ENCODE data around the gene NCKAP5L. TPM values are rescaled to one million over a fixed set of nuclear protein-coding genes. Genes with fewer than 3 reads are reported as not detected.

The NCKAP5L gene
- total and polyA plus RNA-seq, 2 experiments from 2014 or later: 10.2 to 37.0 TPM

DNA sequence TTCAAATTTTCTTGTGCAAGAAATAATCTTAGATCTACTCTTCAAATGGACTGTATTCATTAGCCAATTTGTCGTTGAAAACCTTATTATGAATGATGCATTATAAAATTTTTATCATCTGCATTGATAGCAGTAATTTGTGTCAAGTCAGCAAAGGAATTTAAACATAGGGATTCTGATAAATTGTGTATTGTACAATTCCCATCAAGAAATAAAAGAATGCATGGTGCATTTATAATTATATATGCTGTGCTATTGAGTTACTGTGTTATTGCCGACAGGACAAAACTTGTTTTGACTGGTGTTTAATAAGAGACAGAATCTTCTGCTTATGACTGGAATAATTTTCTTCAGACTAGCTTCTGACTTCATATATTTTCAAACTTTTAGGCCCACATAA is 17.8 kb upstream of the NCKAP5L start:
- no peaks in the 10 kb centered on the region for H3K36me3 ChIP-seq (ENCODE audit: insufficient read depth)
- H4K20me1 ChIP-seq (replicated peaks; ENCODE audit: insufficient read depth): no peaks in the 10 kb centered on the region
- H3K4me3 ChIP-seq: no peak overlapping the region
- H3K4me1 ChIP-seq (ENCODE audit: insufficient read depth): peaks cover 9% of the 10 kb centered on the region; the same call in 1 of the 2 replicates
- H3K4me2 ChIP-seq: no peak overlapping the region
- peaks cover 11% of the 10 kb centered on the region for H3F3A ChIP-seq (replicated peaks; ENCODE audit: low read depth)
- no peak overlapping the region for H3K4me3 Mint-ChIP-seq
- H3K36me3 Mint-ChIP-seq (ENCODE audit: low read depth): no peaks in the 10 kb centered on the region; the same call in 2 of the 3 replicates
- H3K27ac Mint-ChIP-seq: no peak overlapping the region
- no peaks in the 10 kb centered on the region for H3K79me2 ChIP-seq (replicated peaks; ENCODE audit: insufficient read depth)
- no peak overlapping the region for H2AFZ ChIP-seq
- ATAC-seq (no peak), DNase-seq (ENCODE audit: low spot score) (no peak)
- H3K27me3 Mint-ChIP-seq (ENCODE audit: insufficient read depth, low read depth, poor library complexity): peaks cover 10% of the 10 kb centered on the region
- peaks cover 14% of the 10 kb centered on the region for H3K4me1 Mint-ChIP-seq
- H3K9me2 ChIP-seq (ENCODE audit: insufficient read depth): no peaks in the 10 kb centered on the region
- TF ChIP-seq, protein P1, sequence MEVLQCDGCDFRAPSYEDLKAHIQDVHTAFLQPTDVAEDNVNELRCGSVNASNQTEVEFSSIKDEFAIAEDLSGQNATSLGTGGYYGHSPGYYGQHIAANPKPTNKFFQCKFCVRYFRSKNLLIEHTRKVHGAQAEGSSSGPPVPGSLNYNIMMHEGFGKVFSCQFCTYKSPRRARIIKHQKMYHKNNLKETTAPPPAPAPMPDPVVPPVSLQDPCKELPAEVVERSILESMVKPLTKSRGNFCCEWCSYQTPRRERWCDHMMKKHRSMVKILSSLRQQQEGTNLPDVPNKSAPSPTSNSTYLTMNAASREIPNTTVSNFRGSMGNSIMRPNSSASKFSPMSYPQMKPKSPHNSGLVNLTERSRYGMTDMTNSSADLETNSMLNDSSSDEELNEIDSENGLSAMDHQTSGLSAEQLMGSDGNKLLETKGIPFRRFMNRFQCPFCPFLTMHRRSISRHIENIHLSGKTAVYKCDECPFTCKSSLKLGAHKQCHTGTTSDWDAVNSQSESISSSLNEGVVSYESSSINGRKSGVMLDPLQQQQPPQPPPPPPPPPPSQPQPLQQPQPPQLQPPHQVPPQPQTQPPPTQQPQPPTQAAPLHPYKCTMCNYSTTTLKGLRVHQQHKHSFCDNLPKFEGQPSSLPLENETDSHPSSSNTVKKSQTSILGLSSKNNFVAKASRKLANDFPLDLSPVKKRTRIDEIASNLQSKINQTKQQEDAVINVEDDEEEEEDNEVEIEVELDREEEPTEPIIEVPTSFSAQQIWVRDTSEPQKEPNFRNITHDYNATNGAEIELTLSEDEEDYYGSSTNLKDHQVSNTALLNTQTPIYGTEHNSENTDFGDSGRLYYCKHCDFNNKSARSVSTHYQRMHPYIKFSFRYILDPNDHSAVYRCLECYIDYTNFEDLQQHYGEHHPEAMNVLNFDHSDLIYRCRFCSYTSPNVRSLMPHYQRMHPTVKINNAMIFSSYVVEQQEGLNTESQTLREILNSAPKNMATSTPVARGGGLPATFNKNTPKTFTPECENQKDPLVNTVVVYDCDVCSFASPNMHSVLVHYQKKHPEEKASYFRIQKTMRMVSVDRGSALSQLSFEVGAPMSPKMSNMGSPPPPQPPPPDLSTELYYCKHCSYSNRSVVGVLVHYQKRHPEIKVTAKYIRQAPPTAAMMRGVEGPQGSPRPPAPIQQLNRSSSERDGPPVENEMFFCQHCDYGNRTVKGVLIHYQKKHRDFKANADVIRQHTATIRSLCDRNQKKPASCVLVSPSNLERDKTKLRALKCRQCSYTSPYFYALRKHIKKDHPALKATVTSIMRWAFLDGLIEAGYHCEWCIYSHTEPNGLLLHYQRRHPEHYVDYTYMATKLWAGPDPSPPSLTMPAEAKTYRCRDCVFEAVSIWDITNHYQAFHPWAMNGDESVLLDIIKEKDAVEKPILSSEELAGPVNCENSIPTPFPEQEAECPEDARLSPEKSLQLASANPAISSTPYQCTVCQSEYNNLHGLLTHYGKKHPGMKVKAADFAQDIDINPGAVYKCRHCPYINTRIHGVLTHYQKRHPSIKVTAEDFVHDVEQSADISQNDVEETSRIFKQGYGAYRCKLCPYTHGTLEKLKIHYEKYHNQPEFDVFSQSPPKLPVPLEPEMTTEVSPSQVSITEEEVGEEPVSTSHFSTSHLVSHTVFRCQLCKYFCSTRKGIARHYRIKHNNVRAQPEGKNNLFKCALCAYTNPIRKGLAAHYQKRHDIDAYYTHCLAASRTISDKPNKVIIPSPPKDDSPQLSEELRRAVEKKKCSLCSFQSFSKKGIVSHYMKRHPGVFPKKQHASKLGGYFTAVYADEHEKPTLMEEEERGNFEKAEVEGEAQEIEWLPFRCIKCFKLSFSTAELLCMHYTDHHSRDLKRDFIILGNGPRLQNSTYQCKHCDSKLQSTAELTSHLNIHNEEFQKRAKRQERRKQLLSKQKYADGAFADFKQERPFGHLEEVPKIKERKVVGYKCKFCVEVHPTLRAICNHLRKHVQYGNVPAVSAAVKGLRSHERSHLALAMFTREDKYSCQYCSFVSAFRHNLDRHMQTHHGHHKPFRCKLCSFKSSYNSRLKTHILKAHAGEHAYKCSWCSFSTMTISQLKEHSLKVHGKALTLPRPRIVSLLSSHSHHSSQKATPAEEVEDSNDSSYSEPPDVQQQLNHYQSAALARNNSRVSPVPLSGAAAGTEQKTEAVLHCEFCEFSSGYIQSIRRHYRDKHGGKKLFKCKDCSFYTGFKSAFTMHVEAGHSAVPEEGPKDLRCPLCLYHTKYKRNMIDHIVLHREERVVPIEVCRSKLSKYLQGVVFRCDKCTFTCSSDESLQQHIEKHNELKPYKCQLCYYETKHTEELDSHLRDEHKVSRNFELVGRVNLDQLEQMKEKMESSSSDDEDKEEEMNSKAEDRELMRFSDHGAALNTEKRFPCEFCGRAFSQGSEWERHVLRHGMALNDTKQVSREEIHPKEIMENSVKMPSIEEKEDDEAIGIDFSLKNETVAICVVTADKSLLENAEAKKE (CRISPR knock-in tag; IDR thresholded peaks at IDR 0.05): no peak
- TF ChIP-seq NANOG (IDR thresholded peaks at IDR 0.05; ENCODE audit: borderline replicate concordance) (no peak), STAT1 (IDR thresholded peaks at IDR 0.05; ENCODE audit: unreplicated experiment) (no peak), EZH2 (IDR thresholded peaks at IDR 0.05; ENCODE audit: low read depth, unreplicated experiment) (no peak), JUNB (IDR thresholded peaks at IDR 0.05; ENCODE audit: unreplicated experiment) (no peak), EZH2phosphoT487 (IDR thresholded peaks at IDR 0.05; ENCODE audit: unreplicated experiment) (no peak), ZNF114 (CRISPR knock-in tag; IDR thresholded peaks at IDR 0.05) (no peak)
- TF ChIP-seq, protein P2, sequence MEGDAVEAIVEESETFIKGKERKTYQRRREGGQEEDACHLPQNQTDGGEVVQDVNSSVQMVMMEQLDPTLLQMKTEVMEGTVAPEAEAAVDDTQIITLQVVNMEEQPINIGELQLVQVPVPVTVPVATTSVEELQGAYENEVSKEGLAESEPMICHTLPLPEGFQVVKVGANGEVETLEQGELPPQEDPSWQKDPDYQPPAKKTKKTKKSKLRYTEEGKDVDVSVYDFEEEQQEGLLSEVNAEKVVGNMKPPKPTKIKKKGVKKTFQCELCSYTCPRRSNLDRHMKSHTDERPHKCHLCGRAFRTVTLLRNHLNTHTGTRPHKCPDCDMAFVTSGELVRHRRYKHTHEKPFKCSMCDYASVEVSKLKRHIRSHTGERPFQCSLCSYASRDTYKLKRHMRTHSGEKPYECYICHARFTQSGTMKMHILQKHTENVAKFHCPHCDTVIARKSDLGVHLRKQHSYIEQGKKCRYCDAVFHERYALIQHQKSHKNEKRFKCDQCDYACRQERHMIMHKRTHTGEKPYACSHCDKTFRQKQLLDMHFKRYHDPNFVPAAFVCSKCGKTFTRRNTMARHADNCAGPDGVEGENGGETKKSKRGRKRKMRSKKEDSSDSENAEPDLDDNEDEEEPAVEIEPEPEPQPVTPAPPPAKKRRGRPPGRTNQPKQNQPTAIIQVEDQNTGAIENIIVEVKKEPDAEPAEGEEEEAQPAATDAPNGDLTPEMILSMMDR (conservative IDR thresholded peaks at IDR 0.05; ENCODE audit: low read depth in 2 of 2): no peak
- TF ChIP-seq, protein P3, sequence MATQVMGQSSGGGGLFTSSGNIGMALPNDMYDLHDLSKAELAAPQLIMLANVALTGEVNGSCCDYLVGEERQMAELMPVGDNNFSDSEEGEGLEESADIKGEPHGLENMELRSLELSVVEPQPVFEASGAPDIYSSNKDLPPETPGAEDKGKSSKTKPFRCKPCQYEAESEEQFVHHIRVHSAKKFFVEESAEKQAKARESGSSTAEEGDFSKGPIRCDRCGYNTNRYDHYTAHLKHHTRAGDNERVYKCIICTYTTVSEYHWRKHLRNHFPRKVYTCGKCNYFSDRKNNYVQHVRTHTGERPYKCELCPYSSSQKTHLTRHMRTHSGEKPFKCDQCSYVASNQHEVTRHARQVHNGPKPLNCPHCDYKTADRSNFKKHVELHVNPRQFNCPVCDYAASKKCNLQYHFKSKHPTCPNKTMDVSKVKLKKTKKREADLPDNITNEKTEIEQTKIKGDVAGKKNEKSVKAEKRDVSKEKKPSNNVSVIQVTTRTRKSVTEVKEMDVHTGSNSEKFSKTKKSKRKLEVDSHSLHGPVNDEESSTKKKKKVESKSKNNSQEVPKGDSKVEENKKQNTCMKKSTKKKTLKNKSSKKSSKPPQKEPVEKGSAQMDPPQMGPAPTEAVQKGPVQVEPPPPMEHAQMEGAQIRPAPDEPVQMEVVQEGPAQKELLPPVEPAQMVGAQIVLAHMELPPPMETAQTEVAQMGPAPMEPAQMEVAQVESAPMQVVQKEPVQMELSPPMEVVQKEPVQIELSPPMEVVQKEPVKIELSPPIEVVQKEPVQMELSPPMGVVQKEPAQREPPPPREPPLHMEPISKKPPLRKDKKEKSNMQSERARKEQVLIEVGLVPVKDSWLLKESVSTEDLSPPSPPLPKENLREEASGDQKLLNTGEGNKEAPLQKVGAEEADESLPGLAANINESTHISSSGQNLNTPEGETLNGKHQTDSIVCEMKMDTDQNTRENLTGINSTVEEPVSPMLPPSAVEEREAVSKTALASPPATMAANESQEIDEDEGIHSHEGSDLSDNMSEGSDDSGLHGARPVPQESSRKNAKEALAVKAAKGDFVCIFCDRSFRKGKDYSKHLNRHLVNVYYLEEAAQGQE (IDR thresholded peaks at IDR 0.05; ENCODE audit: unreplicated experiment): no peak
- TF ChIP-seq, protein P4, sequence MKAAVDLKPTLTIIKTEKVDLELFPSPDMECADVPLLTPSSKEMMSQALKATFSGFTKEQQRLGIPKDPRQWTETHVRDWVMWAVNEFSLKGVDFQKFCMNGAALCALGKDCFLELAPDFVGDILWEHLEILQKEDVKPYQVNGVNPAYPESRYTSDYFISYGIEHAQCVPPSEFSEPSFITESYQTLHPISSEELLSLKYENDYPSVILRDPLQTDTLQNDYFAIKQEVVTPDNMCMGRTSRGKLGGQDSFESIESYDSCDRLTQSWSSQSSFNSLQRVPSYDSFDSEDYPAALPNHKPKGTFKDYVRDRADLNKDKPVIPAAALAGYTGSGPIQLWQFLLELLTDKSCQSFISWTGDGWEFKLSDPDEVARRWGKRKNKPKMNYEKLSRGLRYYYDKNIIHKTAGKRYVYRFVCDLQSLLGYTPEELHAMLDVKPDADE (IDR thresholded peaks at IDR 0.05): no peak
- H3K27ac ChIP-seq (ENCODE audit: low read depth): no peak overlapping the region
- H3K27me3 ChIP-seq (ENCODE audit: insufficient read depth): no peaks in the 10 kb centered on the region
- H3K9me3 Mint-ChIP-seq: no peaks in the 10 kb centered on the region

All from GM23338 (cell line).